K562 (cell line): Measurements from ENCODE around the gene CPA4.

Experiments used
- KDM4B ChIP-seq, 2 experiments: fragments of 450-650 bp in 1 of 2; sonication (generic) in 1 of 2; IDR thresholded peaks; 2 replicates each; pipeline ENCODE4 v1.6.1; 2016 to 2017; ENCODE audit warnings: borderline replicate concordance in 2 of 2, antibody characterized with exemption in 1 of 2, low read depth in 1 of 2, mild to moderate bottlenecking in 1 of 2
- NCOR1 ChIP-seq: fragments of 450-650 bp; IDR thresholded peaks from 2 replicates; pipeline ENCODE4 v1.6.1; 2016; ENCODE audit warnings: mild to moderate bottlenecking, moderate library complexity
- PPARD ChIP-seq: fragments of 250-450 bp; sonication (Bioruptor Pico); IDR thresholded peaks from 2 replicates; pipeline ENCODE4 v1.8.0; 2022; ENCODE audit warnings: inconsistent platforms, mild to moderate bottlenecking, moderate library complexity
- RB1 ChIP-seq: fragments of 450-650 bp; IDR thresholded peaks from 2 replicates; pipeline ENCODE4 v1.6.1; 2017; ENCODE audit warnings: low read depth, mild to moderate bottlenecking
- TEAD4 ChIP-seq, 2 experiments: sonication (generic) in 1 of 2; formaldehyde crosslinking in 1 of 2; IDR thresholded peaks; 2 replicates each; pipeline versions ENCODE4 v1.6.1 to v1.8.0; 2012 to 2022; ENCODE audit warnings: borderline replicate concordance in 1 of 2, inconsistent platforms in 1 of 2, low read length in 1 of 2, mild to moderate bottlenecking in 1 of 2, missing genetic modification reagents in 1 of 2
- ZFP30 ChIP-seq: fragments of 250-450 bp; sonication (Bioruptor Pico); IDR thresholded peaks from 2 replicates; pipeline ENCODE4 v1.8.0; 2022; ENCODE audit warnings: moderate library complexity, mild to moderate bottlenecking, inconsistent platforms, borderline replicate concordance
- ZNF121 ChIP-seq: sonication (generic); formaldehyde crosslinking; conservative IDR thresholded peaks from 2 replicates; pipeline ENCODE4 v1.8.0; 2022; ENCODE audit warnings: missing genetic modification reagents
- ZNF384 ChIP-seq: IDR thresholded peaks from 2 replicates; pipeline ENCODE4 v1.6.1; 2012; ENCODE audit warnings: low read depth, low read length, improper control_type of control experiment
- TF ChIP-seq, protein P1 (sequence below), 3 experiments: IDR thresholded peaks in 2 of 3; conservative IDR thresholded peaks in 1 of 3; 2 replicates each; pipeline ENCODE4 v1.5.1; 2011 to 2012; ENCODE audit warnings: low read length in 3 of 3, mild to moderate bottlenecking in 3 of 3, control low read depth in 2 of 3, improper control_type of control experiment in 1 of 3, inconsistent platforms in 1 of 3, low read depth in 1 of 3, mixed read lengths in 1 of 3, moderate library complexity in 1 of 3; ENCODE audit not compliant: insufficient read depth in 2 of 3
- TF ChIP-seq, protein P2 (sequence below): fragments of 450-650 bp; IDR thresholded peaks from 2 replicates; pipeline ENCODE4 v1.6.1; 2017; ENCODE audit warnings: mild to moderate bottlenecking, moderate library complexity

DNA sequence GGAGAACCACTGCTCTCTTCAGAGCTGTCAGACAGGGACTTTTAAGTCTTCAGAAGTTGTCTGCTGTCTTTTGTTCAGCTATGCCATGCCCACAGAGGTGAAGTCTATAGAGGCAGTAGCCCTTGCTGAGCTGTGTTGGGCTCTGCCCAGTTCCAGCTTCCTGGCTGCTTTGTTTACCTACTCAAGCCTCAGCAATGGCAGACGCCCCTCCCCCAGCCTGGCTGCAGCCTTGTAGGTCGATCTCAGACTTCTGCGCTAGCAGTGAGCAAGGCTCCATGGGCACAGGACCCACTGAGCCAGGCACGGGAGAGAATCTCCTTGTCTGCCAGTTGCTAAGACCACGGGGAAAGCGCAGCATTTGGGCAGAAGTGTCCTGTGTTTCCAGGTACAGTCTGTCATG, 38.4 kb upstream of the CPA4 start:
- TF ChIP-seq NCOR1 (no peak), ZNF384 (no peak), RB1 (no peak), PPARD (CRISPR knock-in tag) (no peak), TEAD4 (IDR thresholded peaks at IDR 0.05; ENCODE audit: low read length) (no peak), TEAD4 (CRISPR knock-in tag; IDR thresholded peaks at IDR 0.05; ENCODE audit: borderline replicate concordance) (no peak), ZFP30 (no peak), ZNF121 (no peak), KDM4B (IDR thresholded peaks at IDR 0.05; ENCODE audit: borderline replicate concordance in 2 of 2, low read depth in 1 of 2) (no peak)
- TF ChIP-seq, protein P1, sequence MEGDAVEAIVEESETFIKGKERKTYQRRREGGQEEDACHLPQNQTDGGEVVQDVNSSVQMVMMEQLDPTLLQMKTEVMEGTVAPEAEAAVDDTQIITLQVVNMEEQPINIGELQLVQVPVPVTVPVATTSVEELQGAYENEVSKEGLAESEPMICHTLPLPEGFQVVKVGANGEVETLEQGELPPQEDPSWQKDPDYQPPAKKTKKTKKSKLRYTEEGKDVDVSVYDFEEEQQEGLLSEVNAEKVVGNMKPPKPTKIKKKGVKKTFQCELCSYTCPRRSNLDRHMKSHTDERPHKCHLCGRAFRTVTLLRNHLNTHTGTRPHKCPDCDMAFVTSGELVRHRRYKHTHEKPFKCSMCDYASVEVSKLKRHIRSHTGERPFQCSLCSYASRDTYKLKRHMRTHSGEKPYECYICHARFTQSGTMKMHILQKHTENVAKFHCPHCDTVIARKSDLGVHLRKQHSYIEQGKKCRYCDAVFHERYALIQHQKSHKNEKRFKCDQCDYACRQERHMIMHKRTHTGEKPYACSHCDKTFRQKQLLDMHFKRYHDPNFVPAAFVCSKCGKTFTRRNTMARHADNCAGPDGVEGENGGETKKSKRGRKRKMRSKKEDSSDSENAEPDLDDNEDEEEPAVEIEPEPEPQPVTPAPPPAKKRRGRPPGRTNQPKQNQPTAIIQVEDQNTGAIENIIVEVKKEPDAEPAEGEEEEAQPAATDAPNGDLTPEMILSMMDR (IDR thresholded peaks at IDR 0.05 in 2 of 3, conservative IDR thresholded peaks at IDR 0.05 in 1 of 3; ENCODE audit: insufficient read depth in 2 of 3, low read depth in 1 of 3, low read length in 3 of 3): no peak
- TF ChIP-seq, protein P2, sequence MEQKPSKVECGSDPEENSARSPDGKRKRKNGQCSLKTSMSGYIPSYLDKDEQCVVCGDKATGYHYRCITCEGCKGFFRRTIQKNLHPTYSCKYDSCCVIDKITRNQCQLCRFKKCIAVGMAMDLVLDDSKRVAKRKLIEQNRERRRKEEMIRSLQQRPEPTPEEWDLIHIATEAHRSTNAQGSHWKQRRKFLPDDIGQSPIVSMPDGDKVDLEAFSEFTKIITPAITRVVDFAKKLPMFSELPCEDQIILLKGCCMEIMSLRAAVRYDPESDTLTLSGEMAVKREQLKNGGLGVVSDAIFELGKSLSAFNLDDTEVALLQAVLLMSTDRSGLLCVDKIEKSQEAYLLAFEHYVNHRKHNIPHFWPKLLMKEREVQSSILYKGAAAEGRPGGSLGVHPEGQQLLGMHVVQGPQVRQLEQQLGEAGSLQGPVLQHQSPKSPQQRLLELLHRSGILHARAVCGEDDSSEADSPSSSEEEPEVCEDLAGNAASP: no peak
